Measurements from ENCODE around the gene PLA2G4C.
"Not testable (repeated sequence)": the region's sequence is repeated elsewhere in the genome, so short reads cannot be mapped to it uniquely, and the experiment has no call there.

The PLA2G4C gene

GRCh38 chr19:48108997-48109782 lies 1.4 kb downstream of the PLA2G4C start:
- DNase-seq, result no peak

GRCh38 chr19:48103922-48104321 lies 6.7 kb downstream of the PLA2G4C start:
- no peak for DNase-seq

GRCh38 chr19:48102870-48103751 lies 7.5 kb downstream of the PLA2G4C start:
- peak; percentile 58 for DNase-seq

GRCh38 chr19:48095612-48096175 lies 14.9 kb downstream of the PLA2G4C start:
- peak; percentile 89 for DNase-seq

GRCh38 chr19:48094855-48095203 lies 15.8 kb downstream of the PLA2G4C start:
- DNase-seq, result no peak

- no peak for DNase-seq
Observed at GRCh38 chr19:48094129-48094854, 16.3 kb downstream of the PLA2G4C start.

- peak; percentile 98 for DNase-seq
Observed at GRCh38 chr19:48091111-48091718, 19.4 kb downstream of the PLA2G4C start.

GRCh38 chr19:48090281-48090802 lies 20.3 kb downstream of the PLA2G4C start:
- peak; percentile 42 for DNase-seq

- not testable (repeated sequence) for DNase-seq
Observed at GRCh38 chr19:48088991-48089390, 21.6 kb downstream of the PLA2G4C start.

GRCh38 chr19:48085904-48086864 lies 24.4 kb downstream of the PLA2G4C start:
- DNase-seq, result no peak

GRCh38 chr19:48085076-48085475 lies 25.5 kb downstream of the PLA2G4C start:
- no peak for DNase-seq

GRCh38 chr19:48081106-48081505 lies 29.5 kb downstream of the PLA2G4C start:
- peak; percentile 50 for DNase-seq

GRCh38 chr19:48070177-48070769 lies 40.3 kb downstream of the PLA2G4C start:
- not testable (repeated sequence) for DNase-seq

GRCh38 chr19:48069435-48069834 lies 41.2 kb downstream of the PLA2G4C start:
- DNase-seq, result no peak

GRCh38 chr19:48064509-48064908 lies 46.1 kb downstream of the PLA2G4C start:
- peak; percentile 22 for DNase-seq

GRCh38 chr19:48061401-48062344 lies 48.9 kb downstream of the PLA2G4C start:
- DNase-seq, result no peak

- DNase-seq, result no peak
Observed at GRCh38 chr19:48060381-48060780, 50.2 kb downstream of the PLA2G4C start.

GRCh38 chr19:48059331-48059730 lies 51.3 kb downstream of the PLA2G4C start:
- DNase-seq, result no peak

- DNase-seq, result no peak
Observed at GRCh38 chr19:48053856-48054255, 56.8 kb downstream of the PLA2G4C start.
